Measurements from ENCODE around the gene DACH1. TPM values are rescaled to one million over a fixed set of nuclear protein-coding genes. Genes with fewer than 3 reads are reported as not detected.

Gene DACH1
- total RNA-seq, 1 experiment from 2014 or later: 1.2 TPM

DNA sequence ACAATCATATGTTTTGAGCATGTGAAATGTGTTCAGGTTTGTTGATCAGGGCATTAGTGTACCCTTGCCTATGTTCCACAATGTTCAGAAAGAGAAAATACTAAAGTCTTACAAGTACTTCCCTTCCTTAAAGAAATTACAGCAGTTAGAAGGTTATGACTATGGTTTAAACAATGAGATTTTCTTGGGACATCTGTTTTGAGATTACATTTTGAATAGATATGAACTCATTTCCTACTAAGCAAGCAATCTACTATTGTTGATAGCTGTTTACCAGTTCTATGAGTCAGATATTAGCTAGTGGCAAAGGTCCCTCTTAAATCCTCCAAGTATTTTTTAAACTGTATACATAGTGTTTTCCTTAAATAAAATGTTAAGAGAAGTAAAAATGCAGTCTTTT is 241.3 kb downstream of the DACH1 start:
- Mint-ChIP-seq H3K27ac (ENCODE audit: unreplicated experiment) (no peak overlapping the region), H3K27me3 (ENCODE audit: insufficient read depth, unreplicated experiment) (no peaks in the 10 kb centered on the region), H3K36me3 (ENCODE audit: insufficient read depth, unreplicated experiment) (no peaks in the 10 kb centered on the region), H3K4me1 (ENCODE audit: low read depth, unreplicated experiment) (peaks cover 25% of the 10 kb centered on the region), H3K4me3 (ENCODE audit: unreplicated experiment) (no peak overlapping the region), H3K9me3 (ENCODE audit: unreplicated experiment) (no peaks in the 10 kb centered on the region)
- Histone ChIP-seq H3K4me1 (peaks cover 18% of the 10 kb centered on the region), H3K27me3 (replicated peaks; ENCODE audit: control insufficient read depth, insufficient read depth, low read length) (no peaks in the 10 kb centered on the region), H3K4me3 (ENCODE audit: low read depth, low read length) (no peak overlapping the region), H3K36me3 (ENCODE audit: control insufficient read depth, insufficient read depth, low read length) (no peaks in the 10 kb centered on the region), H3K9me3 (no peaks in the 10 kb centered on the region)
- ChIA-PET CTCF (no interaction called here), POLR2A (no interaction called here)
- intact Hi-C loops (cut with micrococcal nuclease; ENCODE audit: unreplicated experiment): no loop called here
- no TSS peak for BruUV-seq (replicated peaks)
- DNase-seq: no peak
- TF ChIP-seq, protein P1, sequence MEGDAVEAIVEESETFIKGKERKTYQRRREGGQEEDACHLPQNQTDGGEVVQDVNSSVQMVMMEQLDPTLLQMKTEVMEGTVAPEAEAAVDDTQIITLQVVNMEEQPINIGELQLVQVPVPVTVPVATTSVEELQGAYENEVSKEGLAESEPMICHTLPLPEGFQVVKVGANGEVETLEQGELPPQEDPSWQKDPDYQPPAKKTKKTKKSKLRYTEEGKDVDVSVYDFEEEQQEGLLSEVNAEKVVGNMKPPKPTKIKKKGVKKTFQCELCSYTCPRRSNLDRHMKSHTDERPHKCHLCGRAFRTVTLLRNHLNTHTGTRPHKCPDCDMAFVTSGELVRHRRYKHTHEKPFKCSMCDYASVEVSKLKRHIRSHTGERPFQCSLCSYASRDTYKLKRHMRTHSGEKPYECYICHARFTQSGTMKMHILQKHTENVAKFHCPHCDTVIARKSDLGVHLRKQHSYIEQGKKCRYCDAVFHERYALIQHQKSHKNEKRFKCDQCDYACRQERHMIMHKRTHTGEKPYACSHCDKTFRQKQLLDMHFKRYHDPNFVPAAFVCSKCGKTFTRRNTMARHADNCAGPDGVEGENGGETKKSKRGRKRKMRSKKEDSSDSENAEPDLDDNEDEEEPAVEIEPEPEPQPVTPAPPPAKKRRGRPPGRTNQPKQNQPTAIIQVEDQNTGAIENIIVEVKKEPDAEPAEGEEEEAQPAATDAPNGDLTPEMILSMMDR (IDR thresholded peaks at IDR 0.05; ENCODE audit: insufficient read depth in 1 of 2, low read depth in 1 of 2, low read length in 1 of 2, severe bottlenecking in 1 of 2, unreplicated experiment in 1 of 2): no peak

DNA sequence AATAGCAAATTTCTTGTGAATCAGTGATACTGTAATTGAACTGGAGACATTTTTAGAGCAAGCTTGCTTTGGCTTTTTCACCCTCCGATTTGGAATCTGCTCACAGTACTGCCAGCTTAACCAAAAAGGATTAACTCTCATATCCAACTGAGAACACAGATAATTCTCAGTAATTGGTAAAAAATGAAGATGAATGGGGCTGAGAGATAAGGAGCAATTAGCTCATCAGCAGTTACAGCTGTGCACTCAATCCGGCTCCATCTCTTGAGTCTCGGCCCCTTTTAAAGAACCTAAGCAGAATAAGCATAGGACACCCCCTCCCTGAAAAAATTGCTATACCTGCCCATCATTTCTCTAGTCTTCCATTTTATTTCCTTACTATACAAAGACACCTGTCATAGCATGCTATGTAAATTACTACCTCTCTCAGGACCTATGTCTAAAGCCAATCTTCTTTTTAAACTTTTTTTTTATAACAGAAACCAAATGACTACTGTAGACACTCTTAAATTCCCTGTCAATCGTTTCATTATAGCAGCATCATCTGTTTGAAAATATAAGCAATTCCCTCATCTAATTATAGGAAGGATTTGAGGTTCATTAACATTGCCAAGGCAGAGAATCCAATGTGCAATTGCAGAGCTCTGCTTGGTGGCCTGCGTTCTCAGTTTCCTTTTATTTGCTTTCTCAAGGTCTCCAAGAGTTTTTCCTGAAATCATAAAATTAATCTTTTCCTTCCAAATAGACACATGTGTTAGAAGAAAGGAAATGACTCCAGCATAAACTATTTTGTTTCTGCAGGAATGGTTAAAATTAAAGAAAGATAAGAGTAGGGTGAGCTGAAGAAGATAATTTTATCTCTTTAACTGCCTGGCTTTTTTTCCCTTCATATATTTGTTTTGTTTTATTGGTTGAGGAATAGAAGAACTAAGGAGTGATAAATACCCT is 242.1 kb downstream of the DACH1 start:
- no TSS peak for BruUV-seq (replicated peaks)
- TF ChIP-seq, protein P1 (IDR thresholded peaks at IDR 0.05; ENCODE audit: insufficient read depth in 1 of 2, low read depth in 1 of 2, low read length in 1 of 2, severe bottlenecking in 1 of 2, unreplicated experiment in 1 of 2): no peak
- Mint-ChIP-seq H3K27ac (ENCODE audit: unreplicated experiment) (no peak overlapping the region), H3K4me3 (ENCODE audit: unreplicated experiment) (no peak overlapping the region), H3K27me3 (ENCODE audit: insufficient read depth, unreplicated experiment) (no peaks in the 10 kb centered on the region), H3K4me1 (ENCODE audit: low read depth, unreplicated experiment) (peaks cover 25% of the 10 kb centered on the region), H3K36me3 (ENCODE audit: insufficient read depth, unreplicated experiment) (no peaks in the 10 kb centered on the region), H3K9me3 (ENCODE audit: unreplicated experiment) (no peaks in the 10 kb centered on the region)
- ChIA-PET POLR2A (no interaction called here), CTCF (no interaction called here)
- Histone ChIP-seq H3K9me3 (no peaks in the 10 kb centered on the region), H3K4me3 (ENCODE audit: low read depth, low read length) (no peak overlapping the region), H3K36me3 (ENCODE audit: control insufficient read depth, insufficient read depth, low read length) (no peaks in the 10 kb centered on the region), H3K4me1 (peaks cover 18% of the 10 kb centered on the region), H3K27me3 (replicated peaks; ENCODE audit: control insufficient read depth, insufficient read depth, low read length) (no peaks in the 10 kb centered on the region)
- DNase-seq: no peak
- intact Hi-C loops (cut with micrococcal nuclease; ENCODE audit: unreplicated experiment): no loop called here

DNA sequence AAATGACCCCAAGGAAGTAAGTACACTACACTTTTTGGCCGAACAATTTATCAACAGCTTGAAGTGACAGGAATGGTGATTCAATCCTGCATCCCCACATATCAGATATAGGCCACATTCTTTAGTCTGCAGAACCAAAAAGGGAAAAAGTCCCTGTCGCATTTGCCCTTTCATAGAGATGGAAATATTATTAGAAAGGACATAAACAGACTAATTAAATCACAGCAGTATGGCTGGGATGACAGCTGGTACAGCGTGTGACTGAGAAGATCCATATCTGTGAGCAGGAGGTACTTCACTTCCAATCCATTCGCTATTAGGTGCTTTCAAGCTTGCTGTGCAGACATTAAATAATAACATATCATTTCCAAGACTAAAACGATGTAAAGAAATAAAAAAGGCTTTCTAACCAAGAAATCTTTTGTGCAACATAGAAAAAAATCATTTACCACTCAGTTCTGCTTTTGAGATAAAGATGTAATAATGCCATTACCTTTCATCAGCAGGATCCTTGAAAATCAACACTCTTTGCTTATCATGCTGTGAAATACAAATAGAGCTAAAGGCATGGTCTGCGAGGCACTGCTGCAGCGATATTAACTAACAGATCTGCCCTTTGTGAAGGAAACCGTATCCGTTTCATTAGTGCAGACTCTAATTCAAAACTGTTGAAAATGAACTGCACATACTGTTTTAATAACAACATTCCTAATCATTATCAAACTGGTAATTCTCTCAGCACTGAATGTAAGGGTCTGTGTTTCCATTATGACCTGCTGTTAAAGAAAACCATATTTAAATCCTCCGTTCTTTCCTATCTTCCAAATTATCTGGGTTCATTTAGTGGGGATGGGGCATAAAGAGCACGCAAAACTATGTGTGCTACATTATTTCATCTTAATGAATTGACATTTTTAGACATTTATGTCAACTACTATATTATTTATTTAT is 245.6 kb downstream of the DACH1 start:
- no peak for DNase-seq

More for the DNA sequence above, 245.6 kb downstream of the DACH1 start:
- H3K27ac Mint-ChIP-seq (ENCODE audit: unreplicated experiment): no peak overlapping the region
- no peaks in the 10 kb centered on the region for H3K27me3 Mint-ChIP-seq (ENCODE audit: insufficient read depth, unreplicated experiment)
- TF ChIP-seq, protein P1 (IDR thresholded peaks at IDR 0.05; ENCODE audit: insufficient read depth in 1 of 2, low read depth in 1 of 2, low read length in 1 of 2, severe bottlenecking in 1 of 2, unreplicated experiment in 1 of 2): no peak
- Histone ChIP-seq H3K9me3 (no peaks in the 10 kb centered on the region), H3K4me3 (ENCODE audit: low read depth, low read length) (no peak overlapping the region), H3K36me3 (ENCODE audit: control insufficient read depth, insufficient read depth, low read length) (no peaks in the 10 kb centered on the region), H3K27me3 (replicated peaks; ENCODE audit: control insufficient read depth, insufficient read depth, low read length) (no peaks in the 10 kb centered on the region), H3K4me1 (peaks cover 15% of the 10 kb centered on the region)
- no peaks in the 10 kb centered on the region for H3K9me3 Mint-ChIP-seq (ENCODE audit: unreplicated experiment)
- no TSS peak for BruUV-seq (replicated peaks)
- H3K36me3 Mint-ChIP-seq (ENCODE audit: insufficient read depth, unreplicated experiment): no peaks in the 10 kb centered on the region
- CTCF ChIA-PET: no interaction called here
- peak overlapping the region; percentile 2 for H3K4me3 Mint-ChIP-seq (ENCODE audit: unreplicated experiment)
- peaks cover 16% of the 10 kb centered on the region for H3K4me1 Mint-ChIP-seq (ENCODE audit: low read depth, unreplicated experiment)
- POLR2A ChIA-PET: no interaction called here
- intact Hi-C loops (cut with micrococcal nuclease; ENCODE audit: unreplicated experiment): no loop called here

Measured in Caco-2 (cell line).